Activated naive CD4-positive, alpha-beta T cell treated with Interleukin-2 at 50 U/mL for 16 hours (primary cell): ENCODE data around the gene GFOD2.

Experiments used
- DNase-seq: peaks from one replicate; pipeline ENCODE4 v3.0.0-alpha.2; 2020

The GFOD2 gene

DNA sequence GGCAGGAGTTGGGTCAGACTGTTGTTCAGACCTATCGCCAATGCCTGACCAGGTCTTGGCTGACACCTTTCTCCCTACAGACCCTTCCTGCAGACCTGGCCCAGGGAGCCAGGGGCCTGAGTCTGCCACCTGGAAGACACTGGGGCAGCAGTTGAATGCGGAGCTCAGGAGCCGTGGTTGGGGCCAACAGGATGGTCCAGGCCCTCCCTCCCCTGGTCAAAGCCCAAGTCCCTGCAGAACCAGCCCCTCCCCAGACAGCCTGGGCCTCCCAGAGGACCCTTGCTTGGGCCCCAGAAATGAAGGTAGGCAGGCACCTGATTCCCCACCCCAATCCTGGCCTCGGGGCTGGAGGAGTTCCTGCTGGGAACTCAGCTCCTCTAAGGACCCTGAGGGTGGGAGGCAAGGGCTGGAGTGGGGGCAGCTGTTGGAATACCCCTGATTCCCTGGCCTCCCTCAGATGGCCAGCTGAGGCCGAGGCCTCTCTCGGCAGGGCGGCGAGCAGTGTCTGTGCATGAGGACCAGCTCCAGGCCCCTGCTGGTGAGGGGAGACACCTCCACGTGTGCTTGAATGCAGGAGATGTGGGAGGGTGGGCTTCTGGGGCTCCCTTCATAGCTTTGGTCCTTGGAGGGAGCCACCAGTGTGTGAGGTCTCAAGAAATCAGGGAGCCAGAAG is 62.6 kb downstream of the GFOD2 start:
- no peak for DNase-seq

DNA sequence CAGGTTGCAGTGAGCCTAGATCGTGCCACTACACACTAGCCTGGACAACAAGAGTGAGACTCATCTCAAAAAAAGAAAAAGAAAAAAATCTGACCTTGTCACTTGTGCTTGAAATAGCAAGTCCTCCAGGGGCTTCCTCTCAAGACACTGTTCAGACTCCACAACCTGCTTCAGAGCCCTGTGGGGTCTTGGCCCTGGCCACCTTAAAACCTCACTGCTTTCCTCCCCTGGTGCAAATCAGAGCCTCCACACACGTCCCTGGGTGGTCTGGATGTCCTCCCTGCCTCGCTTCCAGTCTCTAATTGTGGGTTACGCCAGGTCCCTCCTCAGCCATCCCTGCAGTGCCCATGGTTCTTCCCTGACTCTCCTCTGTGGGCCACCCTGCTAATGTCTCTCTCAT is 63.8 kb downstream of the GFOD2 start:
- DNase-seq: no peak

DNA sequence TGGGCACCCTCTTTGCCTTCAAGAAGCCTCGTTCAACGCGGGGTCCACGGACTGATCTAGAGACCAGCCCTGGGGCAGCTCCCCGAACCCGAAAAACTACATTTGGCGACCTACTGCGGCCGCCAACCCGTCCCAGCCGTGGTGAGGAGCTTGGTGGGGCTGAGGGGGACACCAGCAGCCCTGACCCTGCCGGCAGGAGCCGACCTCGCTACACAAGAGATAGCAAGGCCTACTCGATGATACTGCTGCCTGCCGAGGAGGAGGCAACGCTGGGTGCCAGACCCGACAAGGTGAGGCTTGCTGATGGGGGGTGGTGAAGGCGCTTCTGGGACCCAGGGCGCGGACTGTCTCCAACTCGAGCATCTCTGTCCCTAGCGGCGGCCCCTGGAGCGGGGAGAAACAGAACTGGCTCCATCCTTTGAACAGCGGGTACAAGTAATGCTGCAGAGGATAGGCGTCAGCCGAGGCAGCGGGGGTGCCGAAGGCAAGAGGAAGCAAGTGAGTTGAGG is 64.7 kb downstream of the GFOD2 start:
- no peak for DNase-seq

DNA sequence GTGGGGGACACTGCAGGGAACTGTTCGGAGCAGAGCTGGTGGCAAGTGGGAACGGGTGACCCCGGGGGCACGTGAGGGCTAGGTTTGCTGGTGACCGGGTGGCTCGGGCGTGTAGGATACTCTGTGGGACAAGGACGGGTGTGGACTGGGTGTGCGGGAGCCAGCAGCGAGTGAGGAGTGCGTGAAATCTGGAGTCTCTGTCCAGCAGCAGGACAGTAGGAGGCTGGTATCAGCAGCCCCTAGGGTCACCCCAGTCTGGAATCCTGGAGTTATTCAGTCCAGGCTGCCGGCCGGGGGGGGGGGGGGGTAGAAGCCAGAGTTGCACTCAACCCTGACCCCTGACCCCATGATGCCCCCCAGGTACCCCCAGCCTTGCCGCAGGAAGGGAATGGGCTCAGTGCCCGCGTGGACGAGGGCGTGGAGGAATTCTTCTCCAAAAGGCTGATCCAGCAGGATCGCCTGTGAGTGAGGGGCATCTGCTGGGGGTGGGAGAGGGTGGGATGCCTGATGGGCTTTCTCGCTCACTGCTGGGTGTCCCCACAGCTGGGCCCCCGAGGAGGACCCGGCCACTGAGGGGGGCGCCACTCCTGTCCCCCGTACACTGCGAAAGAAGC is 65.2 kb downstream of the GFOD2 start:
- DNase-seq: no peak

DNA sequence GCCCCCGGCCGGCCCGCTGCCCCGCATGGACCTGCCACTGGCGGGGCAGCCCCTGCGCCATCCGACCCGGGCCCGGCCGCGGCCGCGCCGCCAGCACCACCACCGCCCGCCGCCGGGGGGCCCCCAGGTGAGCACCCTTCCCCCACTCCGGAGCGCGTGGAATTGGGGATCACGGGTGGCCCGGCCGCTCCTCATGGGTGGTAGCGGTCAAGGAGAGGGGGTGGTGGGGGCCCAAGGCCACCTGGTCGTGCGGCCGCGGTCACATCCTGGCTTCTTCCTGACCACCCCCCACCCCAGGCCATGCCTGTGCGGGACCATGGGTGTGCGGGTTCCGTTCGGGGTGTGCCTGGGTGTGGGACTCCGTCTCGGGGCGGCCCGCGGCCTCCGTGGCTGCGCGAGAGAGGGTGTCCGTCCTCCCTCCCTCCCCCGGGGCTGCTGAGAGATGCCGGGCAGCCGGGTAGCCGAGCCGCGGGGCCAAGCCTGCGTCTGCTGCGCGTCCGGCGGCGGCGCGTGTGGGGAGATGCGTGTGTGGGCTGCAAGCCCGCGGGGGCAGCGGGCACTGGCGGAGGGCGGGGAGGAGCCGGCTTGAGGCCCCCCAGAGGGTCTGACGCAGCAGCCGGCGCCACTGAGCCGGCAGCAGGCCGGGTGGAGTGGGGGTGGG is 65.9 kb downstream of the GFOD2 start:
- DNase-seq: no peak

DNA sequence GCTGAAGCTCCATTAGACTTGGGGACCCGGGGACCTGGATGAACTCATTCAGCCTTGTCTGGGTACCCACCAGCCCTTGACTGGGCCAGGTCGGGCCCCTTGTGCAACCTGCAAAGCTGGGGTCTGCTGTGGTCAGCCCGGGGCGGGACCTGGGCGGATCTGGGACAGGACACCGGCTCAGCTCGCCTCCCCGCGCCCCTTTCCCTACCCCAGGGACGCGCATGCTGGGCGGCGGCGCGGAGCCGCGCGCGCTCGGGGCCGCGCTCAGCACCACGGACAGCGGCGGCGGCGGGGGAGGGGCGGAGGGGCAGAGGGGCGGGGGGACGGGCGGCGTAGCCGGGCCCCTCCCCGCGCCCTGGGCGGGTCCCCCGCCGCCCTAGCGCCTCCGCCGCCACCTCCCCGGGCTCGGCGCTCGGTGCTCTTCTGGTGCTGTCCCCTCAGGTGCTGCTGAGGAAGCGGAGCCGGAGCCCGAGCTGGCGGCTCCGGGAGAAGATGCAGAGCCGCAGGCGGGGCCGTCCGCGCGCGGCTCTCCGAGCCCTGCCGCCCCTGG is 66.5 kb downstream of the GFOD2 start:
- DNase-seq: no peak

DNA sequence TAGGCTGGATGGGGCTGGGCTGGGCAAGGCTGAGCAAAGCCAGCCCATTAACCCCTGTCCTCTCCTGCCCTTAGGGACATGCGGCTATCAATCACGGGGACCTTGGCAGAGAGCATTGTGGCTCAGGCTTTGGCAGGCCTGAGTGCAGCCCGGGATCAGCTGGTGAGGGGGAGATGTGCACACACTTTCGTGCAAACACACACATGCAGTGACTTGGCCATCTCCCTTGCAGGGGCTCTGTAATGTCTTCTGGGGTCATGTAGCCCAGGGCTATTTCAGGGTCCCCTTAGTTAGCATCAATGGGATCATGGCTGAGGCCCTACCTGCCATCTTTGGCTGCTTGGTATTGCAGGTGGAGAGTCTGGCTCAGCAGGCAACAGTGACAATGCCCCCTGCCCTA is 67.3 kb downstream of the GFOD2 start:
- DNase-seq: no peak

DNA sequence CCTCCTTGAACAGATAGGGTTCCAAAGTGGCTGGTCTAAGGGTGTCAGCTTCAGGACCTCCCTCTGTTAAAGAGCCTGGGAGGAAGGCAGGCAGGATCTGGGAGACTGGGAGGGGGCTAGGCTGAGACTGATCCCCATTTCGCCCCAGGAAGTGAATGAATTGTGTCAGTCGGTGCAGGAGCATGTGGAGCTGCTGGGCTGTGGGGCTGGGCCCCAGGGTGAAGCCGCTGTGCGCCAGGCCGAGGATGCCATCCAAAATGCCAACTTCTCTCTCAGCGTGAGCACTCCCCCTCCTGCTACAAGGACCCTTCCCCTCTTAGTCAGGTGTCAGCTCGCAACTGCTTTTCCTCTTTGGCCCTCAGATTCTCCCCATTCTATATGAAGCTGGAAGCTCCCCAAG is 68.1 kb downstream of the GFOD2 start:
- DNase-seq: no peak

DNA sequence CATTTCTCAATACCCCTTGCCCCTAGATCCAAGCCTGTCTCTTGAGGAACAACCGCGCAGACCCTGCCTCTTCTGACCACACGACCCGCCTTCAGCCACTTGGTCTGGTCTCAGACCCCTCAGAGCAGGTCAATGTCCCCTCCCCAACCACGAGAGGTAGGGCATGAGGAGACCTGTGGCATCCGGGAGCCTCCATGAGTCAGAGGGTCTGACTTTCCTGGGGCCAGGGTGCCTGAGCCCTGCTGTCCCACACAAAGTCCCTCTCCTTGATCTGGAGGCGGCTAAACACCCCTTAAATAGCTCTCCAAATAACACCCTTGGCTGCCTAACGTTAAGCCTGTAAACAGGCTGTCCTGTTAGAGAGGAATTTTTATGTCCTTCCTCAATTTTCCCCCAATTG is 69.1 kb downstream of the GFOD2 start:
- no peak for DNase-seq

DNA sequence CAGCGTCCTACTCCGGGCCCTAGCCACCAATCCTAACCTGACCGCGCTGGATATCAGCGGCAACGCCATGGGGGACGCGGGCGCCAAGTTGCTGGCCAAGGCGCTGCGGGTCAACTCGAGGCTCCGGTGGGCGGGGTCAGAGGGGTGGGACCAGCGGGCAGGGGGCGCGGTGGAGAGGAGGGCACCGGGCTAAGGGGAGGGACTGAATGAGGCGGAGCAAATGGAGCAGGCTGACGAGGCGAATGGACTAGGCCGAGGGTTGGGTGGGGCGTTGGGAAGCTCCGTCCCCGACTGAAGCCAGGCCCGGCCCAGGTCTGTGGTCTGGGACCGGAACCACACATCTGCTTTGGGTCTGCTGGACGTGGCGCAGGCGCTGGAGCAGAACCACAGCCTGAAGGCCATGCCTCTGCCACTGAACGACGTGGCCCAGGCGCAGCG is 69.6 kb downstream of the GFOD2 start:
- DNase-seq: no peak

DNA sequence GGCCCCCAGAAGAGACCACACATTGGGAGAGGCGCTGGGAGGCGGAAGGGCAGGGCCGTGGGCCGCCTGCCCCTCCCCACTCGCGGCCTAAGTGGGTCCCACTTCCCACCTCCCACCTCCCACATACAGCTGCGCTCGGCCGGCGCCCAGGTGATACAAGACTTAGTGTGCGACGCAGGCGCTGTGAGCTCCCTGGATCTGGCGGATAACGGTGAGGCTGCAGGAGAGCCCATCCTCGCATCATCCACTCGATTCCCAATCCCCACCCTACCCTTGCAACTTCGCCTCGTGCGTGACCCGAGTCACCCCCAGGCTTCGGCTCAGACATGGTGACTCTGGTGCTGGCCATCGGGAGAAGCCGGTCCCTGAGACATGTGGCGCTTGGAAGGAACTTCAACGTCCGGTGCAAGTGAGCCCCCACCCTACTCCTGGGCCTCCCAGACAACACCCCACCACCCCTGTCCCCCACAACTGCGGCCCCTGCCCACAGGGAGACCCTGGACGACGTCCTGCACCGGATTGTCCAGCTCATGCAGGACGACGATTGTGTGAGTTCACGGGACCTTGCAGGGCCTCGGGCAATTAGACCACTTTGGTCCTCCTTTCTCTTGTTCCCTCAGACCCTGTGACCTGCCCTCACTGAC is 70.2 kb downstream of the GFOD2 start:
- no peak for DNase-seq

DNA sequence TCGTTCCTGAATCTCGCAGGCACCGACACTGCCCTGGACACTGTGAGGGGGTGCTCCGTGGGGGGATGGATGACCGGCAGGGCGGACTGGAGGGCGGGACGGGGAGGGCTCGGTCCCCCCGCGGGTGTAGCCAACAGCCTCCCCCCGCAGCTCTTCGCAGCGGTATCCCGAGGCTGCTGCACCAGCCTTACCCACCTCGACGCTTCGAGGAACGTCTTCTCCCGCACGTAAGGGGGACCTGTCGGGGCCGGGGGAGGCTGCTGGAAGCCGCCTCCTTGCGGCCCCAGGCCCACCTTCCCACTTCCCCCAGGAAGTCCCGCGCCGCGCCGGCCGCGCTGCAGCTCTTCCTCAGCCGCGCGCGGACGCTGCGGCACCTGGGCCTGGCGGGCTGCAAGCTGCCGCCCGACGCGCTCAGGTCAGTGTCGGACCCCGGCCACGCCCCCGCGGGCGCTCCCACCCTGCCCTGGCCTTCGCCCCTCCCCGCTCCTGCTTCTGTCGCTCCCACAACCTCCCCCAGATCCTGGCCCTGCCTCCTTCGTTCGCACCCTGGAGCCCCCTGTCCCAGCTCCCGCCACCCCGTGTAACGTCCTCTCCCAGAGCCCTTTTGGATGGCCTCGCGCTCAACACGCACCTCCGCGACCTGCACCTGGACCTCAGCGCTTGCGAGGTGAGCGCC is 70.9 kb downstream of the GFOD2 start:
- no peak for DNase-seq

DNA sequence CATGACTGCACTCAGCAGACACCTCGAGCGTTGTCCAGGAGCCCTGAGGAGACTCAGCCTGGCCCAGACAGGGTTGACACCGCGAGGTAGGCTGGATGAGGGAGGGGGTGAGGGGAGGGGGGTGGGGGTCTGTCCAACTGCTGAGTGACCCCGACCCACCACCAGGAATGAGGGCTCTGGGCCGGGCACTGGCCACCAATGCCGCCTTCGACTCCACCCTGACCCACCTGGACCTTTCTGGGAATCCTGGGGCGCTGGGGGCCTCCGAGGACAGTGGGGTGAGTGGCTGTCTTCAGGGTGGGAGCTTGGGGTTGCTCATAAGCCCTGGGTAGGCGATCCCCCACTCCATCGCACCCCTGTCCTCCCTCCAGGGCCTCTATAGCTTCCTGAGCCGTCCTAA is 71.4 kb downstream of the GFOD2 start:
- no peak for DNase-seq

DNA sequence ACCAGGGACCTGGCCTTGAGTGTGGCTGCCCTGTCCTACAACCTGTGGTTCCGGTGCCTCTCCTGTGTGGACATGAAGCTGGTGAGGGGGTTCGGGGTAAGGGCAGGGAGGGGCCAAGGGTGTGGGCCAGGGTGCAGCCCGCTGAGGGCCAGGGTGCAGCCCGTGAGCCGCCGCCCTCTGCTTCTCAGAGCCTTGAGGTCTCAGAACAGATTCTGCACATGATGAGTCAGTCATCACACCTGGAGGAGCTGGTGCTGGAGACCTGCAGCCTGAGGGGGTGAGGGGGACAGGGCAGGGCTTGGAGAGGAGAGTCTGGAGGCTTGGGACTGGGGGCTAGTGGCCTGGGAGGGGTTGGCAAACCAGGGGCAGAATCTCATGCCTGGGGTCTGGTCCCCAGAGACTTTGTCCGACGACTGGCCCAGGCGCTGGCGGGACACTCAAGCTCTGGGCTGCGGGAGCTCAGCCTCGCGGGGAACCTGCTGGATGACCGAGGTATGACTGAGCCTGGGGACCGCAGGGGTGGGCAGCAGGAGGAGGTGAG is 71.9 kb downstream of the GFOD2 start:
- no peak for DNase-seq

DNA sequence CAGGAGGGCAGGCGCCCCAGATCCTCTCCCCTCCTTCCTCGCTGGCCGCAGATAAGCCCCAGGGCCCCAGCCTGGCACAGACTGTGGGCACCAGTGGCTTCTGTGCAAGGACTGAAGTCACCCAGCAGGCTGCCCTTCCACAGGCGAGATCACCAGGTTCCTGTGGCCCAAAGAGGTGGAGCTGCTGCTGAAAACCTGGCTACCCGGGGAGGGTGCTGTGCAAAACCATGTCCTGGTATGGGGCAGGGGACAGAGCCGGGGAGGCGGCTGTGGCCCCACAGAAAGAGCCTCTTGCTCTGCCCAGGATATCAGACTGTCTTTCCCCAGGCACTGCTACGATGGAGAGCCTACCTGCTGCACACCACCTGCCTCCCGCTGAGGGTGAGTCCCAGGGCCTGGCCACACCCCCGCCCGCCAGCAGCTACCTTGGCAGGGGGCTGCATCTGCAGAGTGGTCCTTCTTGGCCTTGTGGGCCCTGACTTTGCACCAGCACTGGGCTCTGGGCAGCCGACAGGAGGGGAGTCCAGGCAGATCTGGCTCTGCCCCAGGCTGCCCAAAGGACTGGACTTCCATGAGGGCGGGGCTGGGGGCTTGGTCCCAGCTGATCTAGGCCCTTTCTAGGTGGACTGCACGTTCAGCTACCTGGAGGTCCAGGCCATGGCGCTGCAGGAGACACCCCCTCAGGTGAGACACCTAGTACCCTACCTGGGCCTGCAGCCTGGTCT is 73.6 kb downstream of the GFOD2 start:
- DNase-seq: no peak

DNA sequence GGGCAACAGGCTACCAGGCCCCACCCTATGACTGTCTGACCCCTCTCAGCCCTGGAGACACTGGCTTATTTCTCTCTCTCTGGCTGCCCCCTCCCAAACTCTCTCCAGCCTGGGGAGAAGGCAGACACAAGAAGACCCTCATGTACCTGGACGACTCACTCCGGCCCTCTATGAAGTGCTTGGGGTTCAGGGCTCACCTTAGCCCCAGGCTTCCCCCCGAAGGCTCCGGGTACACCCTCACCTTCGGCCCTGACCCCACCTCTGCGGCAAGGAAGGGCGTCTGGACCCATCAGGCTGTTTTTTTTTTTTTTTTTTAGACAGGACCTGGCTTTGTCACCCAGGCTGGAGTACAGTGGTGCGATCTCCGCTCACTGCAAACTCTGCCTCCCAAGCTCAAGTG is 75.1 kb downstream of the GFOD2 start:
- no peak for DNase-seq

DNA sequence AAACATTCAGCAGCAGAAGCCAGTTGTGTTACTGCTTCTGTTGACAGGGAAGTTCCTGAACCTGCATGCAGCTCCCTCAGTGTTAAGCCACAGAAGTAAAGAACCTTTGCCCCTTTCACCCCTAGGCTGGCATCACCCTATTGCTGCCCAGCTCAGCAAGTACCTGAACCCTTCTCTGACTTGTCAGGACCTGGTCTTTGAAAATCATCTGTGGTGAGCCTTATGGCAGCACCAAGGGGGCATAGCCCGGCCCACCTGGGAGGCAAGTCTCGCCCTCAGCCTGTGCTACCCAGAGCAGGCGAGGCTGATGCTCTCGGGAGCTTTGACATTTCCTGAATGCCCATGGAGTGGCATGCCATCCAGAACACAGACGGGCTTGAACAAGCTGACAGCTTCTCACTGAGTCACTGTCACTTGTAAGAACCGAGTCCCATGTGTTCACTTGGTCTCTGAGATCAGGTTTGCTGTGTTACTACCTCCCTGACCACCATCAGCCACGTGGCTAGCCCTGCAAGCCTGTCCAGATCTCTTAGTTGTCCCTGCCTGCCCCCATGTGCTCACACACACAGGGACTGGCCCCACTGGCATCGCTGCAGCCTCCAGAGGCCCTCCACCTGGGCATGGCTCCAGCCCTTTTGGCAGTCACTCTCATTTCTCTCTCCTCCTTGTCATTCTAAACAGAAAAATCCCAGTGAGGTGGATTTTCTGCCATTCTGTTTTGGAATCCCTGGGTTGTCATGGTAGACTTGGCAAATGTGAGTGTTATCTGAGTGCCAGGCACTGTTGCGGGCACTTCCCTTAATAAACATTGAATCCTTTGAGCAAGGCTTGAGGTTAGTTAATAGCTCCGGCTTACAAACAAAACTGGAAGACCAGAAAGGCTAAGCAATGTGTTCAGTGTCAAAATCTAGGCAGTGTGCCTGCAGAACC is 77.1 kb downstream of the GFOD2 start:
- DNase-seq: no peak

DNA sequence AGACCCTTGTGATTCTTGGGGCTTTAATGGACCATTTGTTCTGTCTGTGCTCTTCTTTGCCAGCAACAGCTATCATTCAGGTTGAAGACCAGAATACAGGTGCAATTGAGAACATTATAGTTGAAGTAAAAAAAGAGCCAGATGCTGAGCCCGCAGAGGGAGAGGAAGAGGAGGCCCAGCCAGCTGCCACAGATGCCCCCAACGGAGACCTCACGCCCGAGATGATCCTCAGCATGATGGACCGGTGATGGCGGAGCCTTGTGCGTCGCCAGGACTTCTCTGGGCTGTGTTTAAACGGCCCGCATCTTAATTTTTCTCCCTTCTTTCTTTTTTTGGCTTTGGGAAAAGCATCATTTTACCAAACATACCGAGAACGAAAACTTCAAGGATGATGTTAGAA is 81.5 kb downstream of the GFOD2 start:
- DNase-seq: no peak

DNA sequence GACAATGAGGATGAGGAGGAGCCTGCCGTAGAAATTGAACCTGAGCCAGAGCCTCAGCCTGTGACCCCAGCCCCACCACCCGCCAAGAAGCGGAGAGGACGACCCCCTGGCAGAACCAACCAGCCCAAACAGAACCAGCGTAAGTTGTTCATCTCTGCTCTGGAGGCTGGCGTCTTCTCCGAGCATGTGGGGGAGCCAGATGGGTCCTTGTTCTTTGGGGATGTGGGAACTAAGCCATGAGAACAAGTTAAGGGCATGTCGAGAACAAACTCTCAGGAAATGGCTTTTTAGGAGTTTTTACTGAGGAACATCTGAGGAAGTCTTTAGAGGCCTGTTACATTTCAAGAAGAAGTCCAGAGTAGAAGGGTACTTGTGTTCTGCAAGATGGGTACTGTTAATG is 82.4 kb downstream of the GFOD2 start:
- no peak for DNase-seq

DNA sequence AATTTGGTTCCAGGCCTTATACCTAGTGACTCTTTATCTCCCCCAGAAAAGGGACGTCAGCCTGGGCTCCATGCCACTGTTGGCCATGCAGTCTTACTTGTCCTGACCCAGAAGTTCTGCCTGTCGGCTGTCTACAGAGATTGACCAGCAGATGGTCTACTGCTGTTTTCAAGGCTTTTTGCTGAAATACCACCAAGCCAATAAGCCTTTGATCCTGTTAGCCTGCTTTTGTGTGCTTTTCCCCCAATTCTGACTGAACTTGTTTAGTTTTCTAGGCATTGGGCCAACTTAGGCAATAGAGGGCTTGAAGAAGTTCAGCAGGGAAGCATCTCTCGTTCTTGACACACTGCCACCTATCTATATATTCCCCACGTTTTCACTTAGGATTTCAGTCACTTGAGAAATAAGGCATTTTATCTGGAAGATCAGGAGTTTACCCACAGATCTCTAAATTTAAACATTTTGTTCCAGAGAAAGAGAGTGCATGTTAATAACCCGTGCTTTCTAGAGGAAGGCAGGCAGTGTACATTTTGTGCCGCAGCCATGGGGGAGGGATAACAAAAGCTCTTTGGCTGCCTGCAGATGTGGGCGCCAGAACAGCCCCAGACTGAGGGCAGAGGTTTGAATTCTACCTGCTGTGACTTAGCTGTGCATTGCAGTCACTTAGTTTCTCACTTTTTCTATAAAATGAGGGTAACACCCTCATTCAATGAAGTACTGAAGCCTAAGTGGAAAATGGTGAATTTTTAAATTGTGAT is 86.5 kb downstream of the GFOD2 start:
- DNase-seq: no peak
